Liver (tissue), 9 donors: ENCODE data around the gene AIMP1. TPM values are rescaled to one million over a fixed set of nuclear protein-coding genes. Genes with fewer than 3 reads are reported as not detected.

Source experiments
- DNase-seq: peaks from one replicate; pipeline ENCODE4 v3.0.0-alpha.2; 2017; ENCODE audit warnings: low spot score
- H3K27ac ChIP-seq, 2 donors: one replicate each; pipeline ENCODE4 v1.7.0; 2013; ENCODE audit warnings: inconsistent platforms in 2 of 2, low read length in 2 of 2, control low read depth in 1 of 2, low read depth in 1 of 2, mild to moderate bottlenecking in 1 of 2
- H3K27me3 ChIP-seq, 4 donors: one replicate each; pipeline versions ENCODE4 v1.6.1 to v1.7.0; 2013; ENCODE audit warnings: low read length in 3 of 4, inconsistent platforms in 1 of 4, mild to moderate bottlenecking in 1 of 4, moderate library complexity in 1 of 4; ENCODE audit not compliant: control insufficient read depth in 4 of 4, insufficient read depth in 4 of 4
- H3K36me3 ChIP-seq, 4 donors: one replicate each; pipeline versions ENCODE4 v1.6.1 to v1.7.0; 2013; ENCODE audit warnings: low read length in 3 of 4, mild to moderate bottlenecking in 3 of 4, low read depth in 1 of 4, moderate library complexity in 1 of 4; ENCODE audit not compliant: control insufficient read depth in 4 of 4, insufficient read depth in 3 of 4
- H3K4me1 ChIP-seq, 4 donors: one replicate each; pipeline versions ENCODE4 v1.6.1 to v1.7.0; 2013; ENCODE audit warnings: low read length in 3 of 4, mild to moderate bottlenecking in 3 of 4, moderate library complexity in 1 of 4; ENCODE audit not compliant: control insufficient read depth in 4 of 4, insufficient read depth in 4 of 4
- H3K4me3 ChIP-seq, 3 donors: one replicate each; pipeline versions ENCODE4 v1.6.1 to v1.7.0; 2013; ENCODE audit warnings: low read length in 3 of 3, control low read depth in 1 of 3, low read depth in 1 of 3, mild to moderate bottlenecking in 1 of 3
- H3K9ac ChIP-seq, 2 donors: one replicate each; pipeline ENCODE4 v1.7.0; 2013; ENCODE audit warnings: low read length in 2 of 2, mild to moderate bottlenecking in 2 of 2, moderate library complexity in 2 of 2, control low read depth in 1 of 2, low read depth in 1 of 2
- H3K9me3 ChIP-seq, 4 donors: one replicate each; pipeline versions ENCODE4 v1.6.1 to v1.7.0; 2013; ENCODE audit warnings: low read length in 3 of 4; ENCODE audit not compliant: control insufficient read depth in 4 of 4
- EGR1 ChIP-seq, 2 donors: IDR thresholded peaks; 2 replicates each; pipeline ENCODE4 v1.6.1; 2016 to 2018; ENCODE audit warnings: antibody characterized with exemption in 2 of 2, low read depth in 2 of 2
- FOXA1 ChIP-seq: IDR thresholded peaks from 2 replicates; pipeline ENCODE4 v1.6.1; 2016; ENCODE audit warnings: antibody characterized with exemption
- FOXA2 ChIP-seq: IDR thresholded peaks from 2 replicates; pipeline ENCODE4 v1.6.1; 2016; ENCODE audit warnings: antibody characterized with exemption
- GABPA ChIP-seq, 2 donors: IDR thresholded peaks in 1 of 2; conservative IDR thresholded peaks in 1 of 2; 2 replicates each; pipeline ENCODE4 v1.6.1; 2016; ENCODE audit warnings: antibody characterized with exemption in 2 of 2, mild to moderate bottlenecking in 1 of 2, moderate library complexity in 1 of 2
- HNF4A ChIP-seq, 2 donors: conservative IDR thresholded peaks; 2 replicates each; pipeline ENCODE4 v1.6.1; 2016; ENCODE audit warnings: antibody characterized with exemption in 2 of 2, mild to moderate bottlenecking in 2 of 2
- HNF4G ChIP-seq: IDR thresholded peaks from 2 replicates; pipeline ENCODE4 v1.6.1; 2016; ENCODE audit warnings: antibody characterized with exemption
- JUND ChIP-seq, 2 donors: IDR thresholded peaks; 2 replicates each; pipeline ENCODE4 v1.6.1; 2016; ENCODE audit warnings: antibody characterized with exemption in 2 of 2
- NR2F2 ChIP-seq: IDR thresholded peaks from 2 replicates; pipeline ENCODE4 v1.6.1; 2016; ENCODE audit warnings: antibody characterized with exemption
- RAD21 ChIP-seq, 2 donors: IDR thresholded peaks; 2 replicates each; pipeline ENCODE4 v1.6.1; 2016; ENCODE audit warnings: antibody characterized with exemption in 2 of 2, mild to moderate bottlenecking in 2 of 2
- RXRA ChIP-seq, 2 donors: IDR thresholded peaks; 2 replicates each; pipeline ENCODE4 v1.6.1; 2017 to 2018; ENCODE audit warnings: antibody characterized with exemption in 2 of 2, mild to moderate bottlenecking in 1 of 2
- SP1 ChIP-seq: IDR thresholded peaks from 2 replicates; pipeline ENCODE4 v1.6.1; 2018; ENCODE audit warnings: antibody characterized with exemption, mild to moderate bottlenecking
- TAF1 ChIP-seq: conservative IDR thresholded peaks from 2 replicates; pipeline ENCODE4 v1.6.1; 2016; ENCODE audit warnings: antibody characterized with exemption, mild to moderate bottlenecking
- YY1 ChIP-seq: IDR thresholded peaks from 2 replicates; pipeline ENCODE4 v1.6.1; 2016; ENCODE audit warnings: antibody characterized with exemption, mild to moderate bottlenecking
- WGBS: extraction: QIAGEN DNeasy Blood & Tissue Kit; methylation state at CpG from one replicate; pipeline ENCODE4 v1.1.7; 2013; 5-methylcytosine and 5-hydroxymethylcytosine counted together
- polyA plus RNA-seq, 2 donors: library from polyadenylated mRNA; stranded (reverse) in 1 of 2; unstranded in 1 of 2; fragments of 200-250 nt in 1 of 2; fragments of >200 nt in 1 of 2; fragmentation: Nextera tagmentation in 1 of 2; extraction: Ambion mirVana in 1 of 2; gene quantifications; one replicate each; pipeline versions ENCODE4 v1.2.1 to v1.2.3, GENCODE V29; 2013 to 2015
- total RNA-seq, 2 donors: library from RNA; depleted of rRNA; stranded (reverse); fragments of >200 nt; gene quantifications; one replicate each; pipeline ENCODE4 v1.2.3, GENCODE V29; 2014
- TF ChIP-seq, protein P1 (sequence below): IDR thresholded peaks from 2 replicates; pipeline ENCODE4 v1.6.1; 2016; ENCODE audit warnings: antibody characterized with exemption
- TF ChIP-seq, protein P2 (sequence below): IDR thresholded peaks from 2 replicates; pipeline ENCODE4 v1.6.1; 2016; ENCODE audit warnings: antibody characterized with exemption
- TF ChIP-seq, protein P3 (sequence below): IDR thresholded peaks from 2 replicates; pipeline ENCODE4 v1.6.1; 2016; ENCODE audit warnings: antibody characterized with exemption, mild to moderate bottlenecking
- TF ChIP-seq, protein P4 (sequence below): fragments of 150-350 bp; IDR thresholded peaks from 2 replicates; pipeline ENCODE4 v1.5.1; 2017; ENCODE audit warnings: improper control_type of control experiment, low read depth, low read length; ENCODE audit not compliant: missing input control
- TF ChIP-seq, protein P5 (sequence below): IDR thresholded peaks from 2 replicates; pipeline ENCODE4 v1.6.1; 2016; ENCODE audit warnings: antibody characterized with exemption
- donor health status: healthy.
- donor health status: healthy.
- donor health status: healthy.
- donor health status: healthy.
- donor health status: healthy.

AIMP1 gene
- total and polyA plus RNA-seq, 4 donors, result 8.6 to 44.6 (median 10.5) TPM

DNA sequence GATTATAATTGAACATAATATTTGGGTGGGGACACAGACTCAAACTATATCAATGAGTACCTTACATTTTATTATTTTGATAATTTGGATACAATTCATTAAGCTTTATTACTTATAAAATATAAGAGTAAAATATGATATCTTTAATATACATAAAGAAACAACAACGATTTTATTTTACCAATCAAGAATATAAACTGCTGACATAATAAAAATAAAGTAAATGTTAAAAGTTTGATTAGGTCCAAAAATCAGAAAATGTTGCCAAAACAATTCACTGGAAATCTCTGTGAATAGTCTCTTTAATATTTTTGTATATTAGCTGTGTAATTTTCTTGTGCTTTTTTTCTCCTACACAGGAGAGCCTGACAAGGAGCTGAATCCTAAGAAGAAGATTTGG lies 30.8 kb downstream of the AIMP1 start:
- Histone ChIP-seq H3K9me3 (no peaks in the 10 kb centered on the region), H3K4me3 (no peak overlapping the region), H3K27me3 (no peaks in the 10 kb centered on the region), H3K27ac (no peak overlapping the region), H3K4me1 (no peaks in the 10 kb centered on the region), H3K36me3 (peaks cover 3 to 12% (median 9%) of the 10 kb centered on the region in 4 donors), H3K9ac (no peak overlapping the region)
- DNase-seq, result no peak
- 83% methylated on average over 1 of the region's 1 CpG for WGBS
- TF ChIP-seq, protein P1, sequence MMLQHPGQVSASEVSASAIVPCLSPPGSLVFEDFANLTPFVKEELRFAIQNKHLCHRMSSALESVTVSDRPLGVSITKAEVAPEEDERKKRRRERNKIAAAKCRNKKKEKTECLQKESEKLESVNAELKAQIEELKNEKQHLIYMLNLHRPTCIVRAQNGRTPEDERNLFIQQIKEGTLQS, result no peak
- TF ChIP-seq, protein P2, sequence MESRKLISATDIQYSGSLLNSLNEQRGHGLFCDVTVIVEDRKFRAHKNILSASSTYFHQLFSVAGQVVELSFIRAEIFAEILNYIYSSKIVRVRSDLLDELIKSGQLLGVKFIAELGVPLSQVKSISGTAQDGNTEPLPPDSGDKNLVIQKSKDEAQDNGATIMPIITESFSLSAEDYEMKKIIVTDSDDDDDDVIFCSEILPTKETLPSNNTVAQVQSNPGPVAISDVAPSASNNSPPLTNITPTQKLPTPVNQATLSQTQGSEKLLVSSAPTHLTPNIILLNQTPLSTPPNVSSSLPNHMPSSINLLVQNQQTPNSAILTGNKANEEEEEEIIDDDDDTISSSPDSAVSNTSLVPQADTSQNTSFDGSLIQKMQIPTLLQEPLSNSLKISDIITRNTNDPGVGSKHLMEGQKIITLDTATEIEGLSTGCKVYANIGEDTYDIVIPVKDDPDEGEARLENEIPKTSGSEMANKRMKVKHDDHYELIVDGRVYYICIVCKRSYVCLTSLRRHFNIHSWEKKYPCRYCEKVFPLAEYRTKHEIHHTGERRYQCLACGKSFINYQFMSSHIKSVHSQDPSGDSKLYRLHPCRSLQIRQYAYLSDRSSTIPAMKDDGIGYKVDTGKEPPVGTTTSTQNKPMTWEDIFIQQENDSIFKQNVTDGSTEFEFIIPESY, result no peak
- TF ChIP-seq, protein P3, sequence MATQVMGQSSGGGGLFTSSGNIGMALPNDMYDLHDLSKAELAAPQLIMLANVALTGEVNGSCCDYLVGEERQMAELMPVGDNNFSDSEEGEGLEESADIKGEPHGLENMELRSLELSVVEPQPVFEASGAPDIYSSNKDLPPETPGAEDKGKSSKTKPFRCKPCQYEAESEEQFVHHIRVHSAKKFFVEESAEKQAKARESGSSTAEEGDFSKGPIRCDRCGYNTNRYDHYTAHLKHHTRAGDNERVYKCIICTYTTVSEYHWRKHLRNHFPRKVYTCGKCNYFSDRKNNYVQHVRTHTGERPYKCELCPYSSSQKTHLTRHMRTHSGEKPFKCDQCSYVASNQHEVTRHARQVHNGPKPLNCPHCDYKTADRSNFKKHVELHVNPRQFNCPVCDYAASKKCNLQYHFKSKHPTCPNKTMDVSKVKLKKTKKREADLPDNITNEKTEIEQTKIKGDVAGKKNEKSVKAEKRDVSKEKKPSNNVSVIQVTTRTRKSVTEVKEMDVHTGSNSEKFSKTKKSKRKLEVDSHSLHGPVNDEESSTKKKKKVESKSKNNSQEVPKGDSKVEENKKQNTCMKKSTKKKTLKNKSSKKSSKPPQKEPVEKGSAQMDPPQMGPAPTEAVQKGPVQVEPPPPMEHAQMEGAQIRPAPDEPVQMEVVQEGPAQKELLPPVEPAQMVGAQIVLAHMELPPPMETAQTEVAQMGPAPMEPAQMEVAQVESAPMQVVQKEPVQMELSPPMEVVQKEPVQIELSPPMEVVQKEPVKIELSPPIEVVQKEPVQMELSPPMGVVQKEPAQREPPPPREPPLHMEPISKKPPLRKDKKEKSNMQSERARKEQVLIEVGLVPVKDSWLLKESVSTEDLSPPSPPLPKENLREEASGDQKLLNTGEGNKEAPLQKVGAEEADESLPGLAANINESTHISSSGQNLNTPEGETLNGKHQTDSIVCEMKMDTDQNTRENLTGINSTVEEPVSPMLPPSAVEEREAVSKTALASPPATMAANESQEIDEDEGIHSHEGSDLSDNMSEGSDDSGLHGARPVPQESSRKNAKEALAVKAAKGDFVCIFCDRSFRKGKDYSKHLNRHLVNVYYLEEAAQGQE, result no peak
- TF ChIP-seq, protein P4, sequence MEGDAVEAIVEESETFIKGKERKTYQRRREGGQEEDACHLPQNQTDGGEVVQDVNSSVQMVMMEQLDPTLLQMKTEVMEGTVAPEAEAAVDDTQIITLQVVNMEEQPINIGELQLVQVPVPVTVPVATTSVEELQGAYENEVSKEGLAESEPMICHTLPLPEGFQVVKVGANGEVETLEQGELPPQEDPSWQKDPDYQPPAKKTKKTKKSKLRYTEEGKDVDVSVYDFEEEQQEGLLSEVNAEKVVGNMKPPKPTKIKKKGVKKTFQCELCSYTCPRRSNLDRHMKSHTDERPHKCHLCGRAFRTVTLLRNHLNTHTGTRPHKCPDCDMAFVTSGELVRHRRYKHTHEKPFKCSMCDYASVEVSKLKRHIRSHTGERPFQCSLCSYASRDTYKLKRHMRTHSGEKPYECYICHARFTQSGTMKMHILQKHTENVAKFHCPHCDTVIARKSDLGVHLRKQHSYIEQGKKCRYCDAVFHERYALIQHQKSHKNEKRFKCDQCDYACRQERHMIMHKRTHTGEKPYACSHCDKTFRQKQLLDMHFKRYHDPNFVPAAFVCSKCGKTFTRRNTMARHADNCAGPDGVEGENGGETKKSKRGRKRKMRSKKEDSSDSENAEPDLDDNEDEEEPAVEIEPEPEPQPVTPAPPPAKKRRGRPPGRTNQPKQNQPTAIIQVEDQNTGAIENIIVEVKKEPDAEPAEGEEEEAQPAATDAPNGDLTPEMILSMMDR, result no peak
- TF ChIP-seq FOXA2 (no peak), RXRA (IDR thresholded peaks at IDR 0.05) (no peak), GABPA (IDR thresholded peaks at IDR 0.05 in 1 of 2, conservative IDR thresholded peaks at IDR 0.05 in 1 of 2) (no peak), TAF1 (no peak), EGR1 (IDR thresholded peaks at IDR 0.05; ENCODE audit: low read depth in 2 of 2) (no peak), HNF4A (conservative IDR thresholded peaks at IDR 0.05) (no peak), FOXA1 (no peak), HNF4G (no peak), SP1 (no peak), RAD21 (IDR thresholded peaks at IDR 0.05) (no peak), JUND (IDR thresholded peaks at IDR 0.05) (no peak), YY1 (no peak)
- TF ChIP-seq, protein P5, sequence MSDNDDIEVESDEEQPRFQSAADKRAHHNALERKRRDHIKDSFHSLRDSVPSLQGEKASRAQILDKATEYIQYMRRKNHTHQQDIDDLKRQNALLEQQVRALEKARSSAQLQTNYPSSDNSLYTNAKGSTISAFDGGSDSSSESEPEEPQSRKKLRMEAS, result no peak

DNA sequence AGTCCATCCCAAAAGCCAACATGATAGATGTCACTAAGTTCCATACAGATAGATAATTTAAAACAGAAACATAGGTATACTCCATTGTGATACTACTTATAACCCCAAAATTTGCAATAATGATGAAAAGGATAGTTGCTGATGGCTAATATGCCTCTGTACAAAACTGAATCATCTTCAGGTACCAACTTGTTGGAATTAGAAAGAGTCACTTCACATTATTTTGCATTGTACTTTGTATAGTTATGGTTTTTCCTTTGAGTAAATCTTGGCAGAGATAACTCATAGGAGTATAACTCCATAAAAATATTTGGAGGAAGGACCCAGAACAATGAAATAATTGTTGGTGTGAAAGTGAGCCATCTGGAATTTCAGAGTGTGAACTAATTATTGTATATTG lies 34.7 kb downstream of the AIMP1 start:
- no peaks in the 10 kb centered on the region for H3K4me1 ChIP-seq
- no peak overlapping the region for H3K9ac ChIP-seq
- no peak overlapping the region for H3K4me3 ChIP-seq
- TF ChIP-seq NR2F2, result no peak
- no peak for TF ChIP-seq RXRA (IDR thresholded peaks at IDR 0.05)
- TF ChIP-seq EGR1 (IDR thresholded peaks at IDR 0.05; ENCODE audit: low read depth in 2 of 2), result no peak
- TF ChIP-seq, protein P2, result no peak
- TF ChIP-seq JUND (IDR thresholded peaks at IDR 0.05), result no peak
- TF ChIP-seq FOXA2, result no peak
- TF ChIP-seq, protein P1, result no peak
- no peak for TF ChIP-seq FOXA1
- TF ChIP-seq, protein P4, result no peak
- TF ChIP-seq HNF4G, result no peak
- TF ChIP-seq YY1, result no peak
- TF ChIP-seq RAD21 (IDR thresholded peaks at IDR 0.05), result no peak
- TF ChIP-seq GABPA (IDR thresholded peaks at IDR 0.05 in 1 of 2, conservative IDR thresholded peaks at IDR 0.05 in 1 of 2), result no peak
- TF ChIP-seq SP1, result no peak
- TF ChIP-seq, protein P5, result no peak
- peaks cover 3 to 12% (median 9%) of the 10 kb centered on the region in 4 donors for H3K36me3 ChIP-seq
- H3K9me3 ChIP-seq, result no peaks in the 10 kb centered on the region
- no peak for DNase-seq
- H3K27me3 ChIP-seq, result no peaks in the 10 kb centered on the region
- no peak overlapping the region for H3K27ac ChIP-seq
